MCF 10A (cell line): ENCODE results near the gene CCDC121. TPM values are rescaled to one million over a fixed set of nuclear protein-coding genes. Genes with fewer than 3 reads are reported as not detected.

Experiments
- BruUV-seq: library from RNA; stranded (reverse); fragments of 400-500 nt; replicated peaks from 2 replicates; lab custom pipeline; 2021; lab: Mats Ljungman, UMichigan
- CTCF ChIA-PET: fragments of 300-600 bp; sonication (Branson Sonifier 250); formaldehyde crosslinking; extraction: SDS; loops from one replicate; lab custom pipeline; 2021; ENCODE audit warnings: antibody characterized with exemption, inconsistent platforms; lab: Yijun Ruan, JAX
- POLR2A ChIA-PET: fragments of 300-600, 350-650 bp; sonication (Branson Sonifier 250); formaldehyde crosslinking; extraction: SDS; loops from one replicate; lab custom pipeline; 2020; ENCODE audit warnings: antibody characterized with exemption, inconsistent platforms; lab: Yijun Ruan, JAX
- DNase-seq: peaks from one replicate; pipeline ENCODE4 v3.0.0-alpha.2; 2018; ENCODE audit not compliant: unreplicated experiment
- H3K27ac Mint-ChIP-seq: one replicate; pipeline ENCODE4 v1.8.0; 2022; ENCODE audit warnings: mild to moderate bottlenecking, low read depth, mixed read lengths; ENCODE audit not compliant: unreplicated experiment
- H3K27me3 Mint-ChIP-seq: one replicate; pipeline ENCODE4 v1.8.0; 2022; ENCODE audit warnings: mixed read lengths; ENCODE audit not compliant: insufficient read depth, unreplicated experiment
- H3K36me3 Mint-ChIP-seq: one replicate; pipeline ENCODE4 v1.8.0; 2022; ENCODE audit warnings: mild to moderate bottlenecking, moderate library complexity, mixed read lengths; ENCODE audit not compliant: insufficient read depth, unreplicated experiment
- H3K4me1 Mint-ChIP-seq: one replicate; pipeline ENCODE4 v1.8.0; 2022; ENCODE audit warnings: mixed read lengths; ENCODE audit not compliant: insufficient read depth, unreplicated experiment
- H3K4me3 Mint-ChIP-seq: one replicate; pipeline ENCODE4 v1.8.0; 2022; ENCODE audit warnings: mild to moderate bottlenecking, moderate library complexity, mixed read lengths; ENCODE audit not compliant: unreplicated experiment
- H3K9me3 Mint-ChIP-seq: one replicate; pipeline ENCODE4 v1.8.0; 2022; ENCODE audit warnings: mixed read lengths; ENCODE audit not compliant: unreplicated experiment
- CTCF ChIP-seq: fragments of 200-600 bp; IDR thresholded peaks from one replicate; pipeline ENCODE4 v1.8.0; 2022; ENCODE audit warnings: antibody characterized with exemption, mild to moderate bottlenecking; ENCODE audit not compliant: unreplicated experiment
- intact Hi-C: fragments of 100-400 bp; cut with micrococcal nuclease; formaldehyde crosslinking; loops from 2 replicates; pipeline ENCODE4 v1.14.1; 2022
- total RNA-seq: library from RNA; stranded (reverse); gene quantifications from 2 replicates; pipeline ENCODE4 v1.2.3, GENCODE V29; 2022

CCDC121 gene
- total RNA-seq, 1 experiment from 2014 or later, result 0.61 TPM

- POLR2A ChIA-PET, result interaction anchor here (1.4 to 3.1 kb wide), 3 partner anchors 13 to 40 kb away, joined by 3 to 12 read pairs (median 6); no protein-coding TSS in a partner anchor
- no peak for TF ChIP-seq CTCF
- H3K27ac Mint-ChIP-seq, result no peak overlapping the region
- H3K27me3 Mint-ChIP-seq, result no peaks in the 10 kb centered on the region
- H3K4me3 Mint-ChIP-seq, result no peak overlapping the region
- peaks cover 73% of the 10 kb centered on the region for H3K36me3 Mint-ChIP-seq
- no peak for DNase-seq
- peaks cover 14% of the 10 kb centered on the region for H3K4me1 Mint-ChIP-seq
- BruUV-seq, result no TSS peak
- H3K9me3 Mint-ChIP-seq, result no peaks in the 10 kb centered on the region
- CTCF ChIA-PET, result interaction anchor here (5.6 kb wide), 1 partner anchor 15 kb away, joined by 41 read pairs; no protein-coding TSS in a partner anchor
- intact Hi-C loops, result no loop called here
These were observed 38.6 kb upstream of the CCDC121 start for GRCh38 chr2:27667446-27667845.

GRCh38 chr2:27664622-27665363 lies 36.0 kb upstream of the CCDC121 start:
- H3K27ac Mint-ChIP-seq, result peak overlapping the region; percentile 95
- intact Hi-C loops, result no loop called here
- H3K36me3 Mint-ChIP-seq, result peaks cover 68% of the 10 kb centered on the region
- BruUV-seq, result no TSS peak
- H3K27me3 Mint-ChIP-seq, result no peaks in the 10 kb centered on the region
- no peak for DNase-seq
- peaks cover 23% of the 10 kb centered on the region for H3K4me1 Mint-ChIP-seq
- no peak for TF ChIP-seq CTCF
- no peaks in the 10 kb centered on the region for H3K9me3 Mint-ChIP-seq
- ChIA-PET POLR2A (interaction anchor here (1.5 to 3.4 kb wide), 7 partner anchors 10 to 294 kb away, joined by 4 to 27 read pairs (median 17); partner anchors contain the start of genes CCDC121, GPN1 and PPM1G), CTCF (interaction anchor here (0.6 to 5.6 kb wide), 4 partner anchors 9 to 195 kb away, joined by 3 to 41 read pairs (median 4); no protein-coding TSS in a partner anchor)
- H3K4me3 Mint-ChIP-seq, result peak overlapping the region; percentile 92

GRCh38 chr2:27664154-27664574 lies 35.4 kb upstream of the CCDC121 start:
- peaks cover 68% of the 10 kb centered on the region for H3K36me3 Mint-ChIP-seq
- H3K4me3 Mint-ChIP-seq, result peak overlapping the region; percentile 92

More at GRCh38 chr2:27664154-27664574, 35.4 kb upstream of the CCDC121 start:
- Mint-ChIP-seq H3K27me3 (no peaks in the 10 kb centered on the region), H3K4me1 (peaks cover 29% of the 10 kb centered on the region), H3K9me3 (no peaks in the 10 kb centered on the region), H3K27ac (peak overlapping the region; percentile 95)
- no peak for DNase-seq
- TSS peak; percentile 77 for BruUV-seq
- intact Hi-C loops, result no loop called here
- ChIA-PET CTCF (interaction anchor here (0.6 to 5.6 kb wide), 4 partner anchors 9 to 30 kb away, joined by 3 to 41 read pairs (median 4); no protein-coding TSS in a partner anchor), POLR2A (interaction anchor here (0.9 to 3.4 kb wide), 16 partner anchors 9 to 293 kb away, joined by 3 to 27 read pairs (median 4); partner anchors contain the start of genes CCDC121, GPN1 and PPM1G)
- TF ChIP-seq CTCF, result no peak
